ENCODE measurements around the gene PCDHB6.
"Not testable (repeated sequence)": the region's sequence is repeated elsewhere in the genome, so short reads cannot be mapped to it uniquely, and the experiment has no call there.

DNA sequence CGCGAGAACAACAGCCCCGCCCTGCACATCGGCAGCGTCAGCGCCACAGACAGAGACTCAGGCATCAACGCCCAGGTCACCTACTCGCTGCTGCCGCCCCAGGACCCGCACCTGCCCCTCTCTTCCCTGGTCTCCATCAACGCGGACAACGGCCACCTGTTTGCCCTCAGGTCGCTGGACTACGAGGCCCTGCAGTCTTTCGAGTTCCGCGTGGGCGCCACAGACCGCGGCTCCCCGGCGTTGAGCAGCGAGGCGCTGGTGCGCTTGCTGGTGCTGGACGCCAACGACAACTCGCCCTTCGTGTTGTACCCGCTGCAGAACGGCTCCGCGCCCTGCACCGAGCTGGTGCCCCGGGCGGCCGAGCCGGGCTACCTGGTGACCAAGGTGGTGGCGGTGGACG is 1.8 kb downstream of the PCDHB6 start:
- not testable (repeated sequence) for TF ChIP-seq POLR2AphosphoS5 (IDR thresholded peaks at IDR 0.05; ENCODE audit: insufficient read depth in 1 of 2, low read depth in 1 of 2); POLR2A (IDR thresholded peaks at IDR 0.05)
